Measurements from ENCODE around the gene IFITM10. TPM values are rescaled to one million over a fixed set of nuclear protein-coding genes. Genes with fewer than 3 reads are reported as not detected.

IFITM10 gene
- total RNA-seq, 4 donors from 2014 or later = 0.79 to 2.3 (median 1.6) TPM

DNA sequence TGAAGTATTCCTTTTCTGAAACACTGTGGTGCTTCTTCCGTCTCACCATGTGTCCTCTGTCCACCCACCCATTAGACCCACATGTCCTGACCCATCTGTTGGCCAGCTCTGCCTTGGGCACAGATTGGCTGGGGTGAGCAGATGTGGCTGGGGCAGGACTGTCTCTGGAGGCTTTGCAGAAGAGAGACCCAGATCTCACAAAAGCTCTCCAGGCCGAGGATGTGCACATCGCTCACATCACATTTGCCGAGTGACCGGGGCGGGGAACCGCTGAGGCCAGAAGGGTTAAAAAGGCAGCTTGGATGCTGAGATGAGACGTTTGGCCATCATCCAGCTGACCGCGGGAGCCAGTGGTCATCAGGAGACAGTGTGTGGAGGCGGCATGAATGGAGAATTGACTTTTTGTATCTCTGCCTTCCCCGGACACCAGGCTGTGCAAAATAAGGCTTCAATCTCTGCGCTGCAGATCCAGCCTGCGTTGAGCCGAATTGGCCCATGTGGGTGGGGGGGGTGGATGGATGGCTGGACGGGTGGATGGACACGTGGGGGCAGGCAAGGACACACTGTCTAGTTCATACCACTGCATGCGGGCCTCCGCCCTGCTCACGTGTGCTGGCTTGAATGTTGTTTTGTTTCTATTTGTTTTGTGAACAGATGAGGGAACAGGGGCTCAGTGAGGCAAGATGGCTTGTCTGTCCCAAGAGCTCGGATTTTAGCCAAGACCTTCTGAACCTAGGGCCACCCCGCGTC, 6.1 kb downstream of the IFITM10 start:
- DNase-seq (ENCODE audit: low spot score) (no peak), ATAC-seq (ENCODE audit: low FRiP score) (no peak)
- TF ChIP-seq, protein P1, sequence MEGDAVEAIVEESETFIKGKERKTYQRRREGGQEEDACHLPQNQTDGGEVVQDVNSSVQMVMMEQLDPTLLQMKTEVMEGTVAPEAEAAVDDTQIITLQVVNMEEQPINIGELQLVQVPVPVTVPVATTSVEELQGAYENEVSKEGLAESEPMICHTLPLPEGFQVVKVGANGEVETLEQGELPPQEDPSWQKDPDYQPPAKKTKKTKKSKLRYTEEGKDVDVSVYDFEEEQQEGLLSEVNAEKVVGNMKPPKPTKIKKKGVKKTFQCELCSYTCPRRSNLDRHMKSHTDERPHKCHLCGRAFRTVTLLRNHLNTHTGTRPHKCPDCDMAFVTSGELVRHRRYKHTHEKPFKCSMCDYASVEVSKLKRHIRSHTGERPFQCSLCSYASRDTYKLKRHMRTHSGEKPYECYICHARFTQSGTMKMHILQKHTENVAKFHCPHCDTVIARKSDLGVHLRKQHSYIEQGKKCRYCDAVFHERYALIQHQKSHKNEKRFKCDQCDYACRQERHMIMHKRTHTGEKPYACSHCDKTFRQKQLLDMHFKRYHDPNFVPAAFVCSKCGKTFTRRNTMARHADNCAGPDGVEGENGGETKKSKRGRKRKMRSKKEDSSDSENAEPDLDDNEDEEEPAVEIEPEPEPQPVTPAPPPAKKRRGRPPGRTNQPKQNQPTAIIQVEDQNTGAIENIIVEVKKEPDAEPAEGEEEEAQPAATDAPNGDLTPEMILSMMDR (IDR thresholded peaks at IDR 0.05) = no peak

DNA sequence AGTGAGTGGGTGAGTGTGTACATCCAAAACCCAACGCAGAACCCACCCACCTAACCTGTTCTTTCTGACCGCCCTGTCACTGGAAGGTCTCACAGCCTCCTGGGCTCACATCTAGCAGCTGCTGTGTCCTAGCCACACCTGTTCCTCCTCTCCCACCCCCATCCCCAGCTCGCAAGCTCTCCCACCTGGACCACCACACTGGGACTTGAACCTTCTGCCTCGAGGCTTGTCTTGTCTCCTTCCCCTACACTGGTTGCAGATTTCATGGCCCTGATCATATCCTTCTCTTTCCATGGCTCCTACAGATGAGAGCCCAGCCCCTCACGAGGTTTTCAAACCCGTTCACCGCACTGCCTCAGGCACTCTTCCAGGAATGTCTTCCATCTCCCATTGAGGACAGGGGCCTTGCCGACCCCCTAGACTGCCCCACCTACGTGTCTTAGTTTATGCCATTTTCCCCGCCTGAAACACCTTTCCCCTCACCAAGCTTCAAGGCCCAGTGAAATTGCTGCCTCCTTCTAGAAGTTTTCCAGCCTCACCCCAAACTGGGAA, 6.7 kb downstream of the IFITM10 start:
- ATAC-seq (ENCODE audit: low FRiP score) (no peak), DNase-seq (ENCODE audit: low spot score) (no peak)
- TF ChIP-seq, protein P1 (IDR thresholded peaks at IDR 0.05) = no peak

DNA sequence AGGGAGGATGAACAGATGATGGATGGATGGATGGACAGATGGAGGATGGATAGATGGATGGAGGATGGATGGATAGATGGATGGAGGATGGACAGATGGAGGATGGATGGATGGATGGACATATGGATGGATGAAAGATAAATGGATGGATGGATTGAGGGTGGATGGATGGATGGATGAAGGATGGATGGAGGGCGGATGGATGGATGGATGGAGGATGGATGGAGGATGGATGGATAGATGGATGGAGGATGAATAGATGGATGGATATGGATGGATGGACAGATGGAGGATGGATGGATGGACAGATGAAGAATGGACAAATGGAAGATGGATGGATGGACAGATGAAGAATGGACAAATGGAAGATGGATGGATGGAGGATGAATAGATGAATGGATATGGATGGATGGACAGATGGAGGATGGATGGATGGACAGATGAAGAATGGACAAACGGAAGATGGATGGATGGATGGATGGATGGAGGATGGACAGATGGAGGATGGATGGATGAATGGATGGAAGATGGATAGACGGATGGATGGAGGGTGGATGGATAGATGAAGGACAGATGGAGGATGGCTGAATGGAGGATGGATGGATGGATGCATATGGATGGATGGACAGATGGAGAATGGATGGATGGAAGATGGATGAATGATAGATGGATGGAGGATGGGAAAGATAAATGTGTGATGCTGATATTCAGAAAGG, 7.4 kb downstream of the IFITM10 start:
- DNase-seq (ENCODE audit: low spot score) (no peak), ATAC-seq (ENCODE audit: low FRiP score) (no peak)
- TF ChIP-seq, protein P1 (IDR thresholded peaks at IDR 0.05) = no peak

DNA sequence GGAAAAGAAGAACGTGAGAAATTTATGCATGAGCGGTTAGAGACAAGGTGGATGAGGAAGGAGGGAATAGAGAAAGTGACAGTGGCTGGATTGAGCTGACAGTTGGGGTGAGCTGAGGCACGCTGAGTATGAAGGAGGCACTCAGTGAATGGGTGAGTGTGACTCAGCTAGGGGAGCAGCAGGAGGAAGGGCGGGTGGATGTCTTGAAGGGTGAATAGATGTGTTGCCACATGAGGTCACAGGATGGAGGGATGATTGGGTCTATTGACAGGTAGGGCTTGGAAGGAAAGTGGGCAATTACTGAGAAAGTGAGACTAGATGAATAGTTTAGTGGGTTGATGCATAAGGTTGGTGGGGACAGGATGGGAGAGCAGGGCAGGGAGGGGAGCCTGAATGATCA, 8.0 kb downstream of the IFITM10 start:
- ATAC-seq (ENCODE audit: low FRiP score) (no peak), DNase-seq (ENCODE audit: low spot score) (no peak)
- TF ChIP-seq, protein P1 (IDR thresholded peaks at IDR 0.05) = no peak

DNA sequence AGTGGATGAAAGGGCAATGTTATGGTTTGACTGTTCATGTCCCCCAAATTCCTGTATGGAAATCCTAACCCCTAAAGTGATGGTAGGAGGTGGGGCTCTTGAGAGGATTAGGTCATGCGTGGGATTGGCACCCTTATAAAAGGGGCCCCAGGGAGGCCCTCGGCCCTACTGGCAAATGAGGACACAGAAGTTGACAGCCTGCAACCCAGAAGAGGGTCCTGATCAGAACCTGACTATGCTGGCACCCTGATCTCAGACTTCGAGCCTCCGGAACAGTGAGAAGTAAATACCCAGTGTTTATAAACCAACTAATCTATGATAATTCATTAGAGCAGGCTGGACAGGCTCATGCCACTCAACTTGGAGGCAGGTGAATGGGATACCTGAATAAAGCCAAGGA, 8.7 kb downstream of the IFITM10 start:
- ATAC-seq (ENCODE audit: low FRiP score) (no peak), DNase-seq (ENCODE audit: low spot score) (no peak)
- TF ChIP-seq, protein P1 (IDR thresholded peaks at IDR 0.05) = no peak

DNA sequence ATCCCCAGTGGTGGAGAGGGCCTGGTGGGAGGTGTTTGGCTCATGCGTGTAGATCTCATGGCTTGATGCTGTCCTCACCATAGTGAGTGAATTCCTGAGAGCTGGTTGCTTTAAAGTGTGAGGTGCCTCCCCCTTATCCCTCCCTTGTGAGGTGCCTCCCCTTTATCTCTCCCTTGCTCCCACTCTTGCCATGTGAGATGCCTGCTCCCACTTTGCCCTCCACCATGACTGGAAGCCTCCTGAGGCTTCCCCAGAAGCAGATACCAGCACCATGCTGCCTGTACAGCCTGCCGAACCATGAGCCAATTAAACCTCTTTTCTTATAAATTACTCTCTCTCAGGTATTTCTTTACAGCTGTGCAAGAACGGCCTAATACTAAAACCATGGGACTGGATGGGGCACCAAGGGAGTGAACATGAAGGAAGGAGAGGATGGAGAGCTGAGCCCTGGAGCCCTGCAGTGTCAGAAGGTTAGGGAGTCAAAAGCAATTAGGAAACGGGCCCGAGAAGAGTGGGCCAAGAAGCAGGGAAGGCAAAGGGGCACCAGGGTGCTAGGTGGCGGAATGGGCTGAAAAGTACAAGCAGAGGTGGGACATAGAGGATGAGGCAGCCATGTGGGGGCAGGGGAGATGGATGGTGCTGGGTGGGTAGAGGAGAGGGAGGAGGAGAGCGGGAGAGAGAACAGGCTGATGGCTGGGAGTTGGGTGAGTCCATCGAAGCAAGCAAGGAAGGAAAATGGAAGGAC, 9.4 kb downstream of the IFITM10 start:
- TF ChIP-seq, protein P1 (IDR thresholded peaks at IDR 0.05) = no peak
- ATAC-seq (ENCODE audit: low FRiP score) = no peak
- no peak for DNase-seq (ENCODE audit: low spot score)
